Lower leg skin (tissue), 3 donors: ENCODE measurements around the gene SLC25A48.

ENCODE experiments used
- POLR2A ChIP-seq, 2 donors: fragments of 450-650 bp; IDR thresholded peaks; one replicate each; pipeline ENCODE4 v1.6.1; 2016 to 2017; ENCODE audit warnings: antibody characterized with exemption in 2 of 2, mild to moderate bottlenecking in 1 of 2, moderate library complexity in 1 of 2
- TF ChIP-seq, protein P1 (sequence below), 3 donors: fragments of 450-650 bp; IDR thresholded peaks; one replicate each; pipeline ENCODE4 v1.5.1; 2016; ENCODE audit warnings: antibody characterized with exemption in 3 of 3, mild to moderate bottlenecking in 3 of 3, moderate library complexity in 2 of 3

DNA sequence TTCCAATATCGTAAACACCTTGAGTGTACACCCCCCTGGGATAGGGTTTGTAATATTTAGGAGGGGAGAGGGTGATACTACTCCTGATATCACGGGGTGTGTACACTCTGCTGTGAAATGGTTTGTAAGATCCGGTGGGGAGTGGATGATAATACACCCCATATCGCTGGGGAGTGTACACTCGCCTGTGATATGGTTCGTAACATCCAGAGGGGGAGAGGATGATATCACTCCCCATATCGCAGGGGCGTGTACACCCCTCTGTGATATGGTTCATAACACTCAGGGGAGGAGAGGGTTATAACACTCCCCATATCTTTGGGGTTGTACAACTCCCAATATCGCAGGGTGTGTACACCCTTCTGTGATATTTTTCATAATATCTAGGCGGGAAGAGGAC is 33.8 kb upstream of the SLC25A48 start:
- TF ChIP-seq, protein P1, sequence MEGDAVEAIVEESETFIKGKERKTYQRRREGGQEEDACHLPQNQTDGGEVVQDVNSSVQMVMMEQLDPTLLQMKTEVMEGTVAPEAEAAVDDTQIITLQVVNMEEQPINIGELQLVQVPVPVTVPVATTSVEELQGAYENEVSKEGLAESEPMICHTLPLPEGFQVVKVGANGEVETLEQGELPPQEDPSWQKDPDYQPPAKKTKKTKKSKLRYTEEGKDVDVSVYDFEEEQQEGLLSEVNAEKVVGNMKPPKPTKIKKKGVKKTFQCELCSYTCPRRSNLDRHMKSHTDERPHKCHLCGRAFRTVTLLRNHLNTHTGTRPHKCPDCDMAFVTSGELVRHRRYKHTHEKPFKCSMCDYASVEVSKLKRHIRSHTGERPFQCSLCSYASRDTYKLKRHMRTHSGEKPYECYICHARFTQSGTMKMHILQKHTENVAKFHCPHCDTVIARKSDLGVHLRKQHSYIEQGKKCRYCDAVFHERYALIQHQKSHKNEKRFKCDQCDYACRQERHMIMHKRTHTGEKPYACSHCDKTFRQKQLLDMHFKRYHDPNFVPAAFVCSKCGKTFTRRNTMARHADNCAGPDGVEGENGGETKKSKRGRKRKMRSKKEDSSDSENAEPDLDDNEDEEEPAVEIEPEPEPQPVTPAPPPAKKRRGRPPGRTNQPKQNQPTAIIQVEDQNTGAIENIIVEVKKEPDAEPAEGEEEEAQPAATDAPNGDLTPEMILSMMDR (IDR thresholded peaks at IDR 0.05) = no peak
- no peak for TF ChIP-seq POLR2A (IDR thresholded peaks at IDR 0.05)
